Measurements from ENCODE around the gene APPL2.

- TF ChIP-seq CTCF (IDR thresholded peaks at IDR 0.05; ENCODE audit: low read depth, low read length, poor library complexity, severe bottlenecking) (no peak), EZH2phosphoT487 (IDR thresholded peaks at IDR 0.05; ENCODE audit: borderline replicate concordance, low read length) (no peak)
Observed at GRCh38 chr12:105214148-105214547, 21.8 kb downstream of the APPL2 start.

All from DOHH2 (cell line).